Astrocyte of the spinal cord (primary cell): ENCODE data around the gene RC3H2.

ENCODE experiments used
- DNase-seq: peaks from one replicate; pipeline ENCODE4 v3.0.0; 2011; ENCODE audit warnings: low read depth, low spot score
- H3K4me3 ChIP-seq: 2 replicates; pipeline ENCODE4 v1.5.1; 2011; ENCODE audit warnings: low read depth, mild to moderate bottlenecking, low read length, moderate library complexity
- CTCF ChIP-seq: IDR thresholded peaks from 2 replicates; pipeline ENCODE4 v1.5.1; 2012; ENCODE audit warnings: low read depth, mild to moderate bottlenecking, low read length, inconsistent platforms
- in situ Hi-C: cut with HindIII; loops from 2 replicates; pipeline ENCODE4 v1.10.0; 2017; ENCODE audit warnings: low sequenced_read_pairs

RC3H2 gene

GRCh38 chr9:122904823-122905710 is at the start of gene RC3H2:
RC3H2 (minus strand) TSS chr9:122905359; CDS start chr9:122897509, 7,850 bp downstream.
- no peak for TF ChIP-seq CTCF
- in situ Hi-C loops = no loop called here
- DNase-seq = peak; percentile 100
- H3K4me3 ChIP-seq = peak within 1 kb of the TSS; percentile 85

GRCh38 chr9:122954253-122954691 is 49.1 kb upstream of the RC3H2 start:
- in situ Hi-C loops = no loop called here
- peak; percentile 61 for DNase-seq
- no peak for TF ChIP-seq CTCF
- no peak overlapping the region for H3K4me3 ChIP-seq

- TF ChIP-seq CTCF = no peak
Observed at GRCh38 chr9:122951056-122951455, 45.9 kb upstream of the RC3H2 start.

GRCh38 chr9:122950263-122950662 is 45.1 kb upstream of the RC3H2 start:
- no peak overlapping the region for H3K4me3 ChIP-seq
- no peak for TF ChIP-seq CTCF
- in situ Hi-C loops = no loop called here
- DNase-seq = no peak

More at GRCh38 chr9:122951056-122951455, 45.9 kb upstream of the RC3H2 start:
- in situ Hi-C loops = no loop called here
- no peak for DNase-seq
- no peak overlapping the region for H3K4me3 ChIP-seq

GRCh38 chr9:122949696-122950095 is 44.5 kb upstream of the RC3H2 start:
- in situ Hi-C loops = no loop called here
- no peak for DNase-seq
- H3K4me3 ChIP-seq = no peak overlapping the region
- no peak for TF ChIP-seq CTCF

GRCh38 chr9:122948313-122948712 is 43.2 kb upstream of the RC3H2 start:
- in situ Hi-C loops = no loop called here
- DNase-seq = no peak
- no peak overlapping the region for H3K4me3 ChIP-seq
- TF ChIP-seq CTCF = no peak
